Neural crest cell (in vitro differentiated cells): Measurements from ENCODE around the gene CACNA2D2. TPM values are rescaled to one million over a fixed set of nuclear protein-coding genes. Genes with fewer than 3 reads are reported as not detected.

Experiments used
- DNase-seq: peaks from one replicate; pipeline ENCODE4 v3.0.0; 2021; ENCODE audit warnings: low read depth, mixed read lengths, low spot score
- H3K27ac Mint-ChIP-seq: one replicate; pipeline ENCODE4 v1.8.0; 2021; ENCODE audit warnings: mild to moderate bottlenecking, mixed read lengths; ENCODE audit not compliant: unreplicated experiment
- H3K27me3 Mint-ChIP-seq: 2 replicates; pipeline ENCODE4 v1.8.0; 2021; ENCODE audit warnings: low read depth, mild to moderate bottlenecking, mixed read lengths
- H3K36me3 Mint-ChIP-seq: 2 replicates; pipeline ENCODE4 v1.8.0; 2021; ENCODE audit warnings: low read depth, mild to moderate bottlenecking, mixed read lengths
- H3K4me1 Mint-ChIP-seq: 2 replicates; pipeline ENCODE4 v1.8.0; 2021; ENCODE audit warnings: mixed read lengths
- H3K4me3 Mint-ChIP-seq: one replicate; pipeline ENCODE4 v1.8.0; 2021; ENCODE audit warnings: mild to moderate bottlenecking, mixed read lengths
- H3K9me3 Mint-ChIP-seq: 2 replicates; pipeline ENCODE4 v1.8.0; 2021; ENCODE audit warnings: mixed read lengths
- total RNA-seq: library from RNA; stranded (reverse); gene quantifications from 2 replicates; pipeline ENCODE4 v1.2.1, GENCODE V29; 2021
- TF ChIP-seq, protein P1 (sequence below): fragments of 200-600 bp; sonication (generic); conservative IDR thresholded peaks from 2 replicates; pipeline ENCODE4 v1.5.0; 2021; ENCODE audit warnings: antibody characterized with exemption, mild to moderate bottlenecking

The CACNA2D2 gene
- total RNA-seq, 1 donor from 2014 or later, result 8.7 TPM

- H3K9me3 Mint-ChIP-seq, result no peaks in the 10 kb centered on the region
- H3K27me3 Mint-ChIP-seq, result peaks cover 43% of the 10 kb centered on the region
- H3K4me3 Mint-ChIP-seq, result peak overlapping the region; percentile 69
- no peak overlapping the region for H3K27ac Mint-ChIP-seq
- TF ChIP-seq, protein P1, sequence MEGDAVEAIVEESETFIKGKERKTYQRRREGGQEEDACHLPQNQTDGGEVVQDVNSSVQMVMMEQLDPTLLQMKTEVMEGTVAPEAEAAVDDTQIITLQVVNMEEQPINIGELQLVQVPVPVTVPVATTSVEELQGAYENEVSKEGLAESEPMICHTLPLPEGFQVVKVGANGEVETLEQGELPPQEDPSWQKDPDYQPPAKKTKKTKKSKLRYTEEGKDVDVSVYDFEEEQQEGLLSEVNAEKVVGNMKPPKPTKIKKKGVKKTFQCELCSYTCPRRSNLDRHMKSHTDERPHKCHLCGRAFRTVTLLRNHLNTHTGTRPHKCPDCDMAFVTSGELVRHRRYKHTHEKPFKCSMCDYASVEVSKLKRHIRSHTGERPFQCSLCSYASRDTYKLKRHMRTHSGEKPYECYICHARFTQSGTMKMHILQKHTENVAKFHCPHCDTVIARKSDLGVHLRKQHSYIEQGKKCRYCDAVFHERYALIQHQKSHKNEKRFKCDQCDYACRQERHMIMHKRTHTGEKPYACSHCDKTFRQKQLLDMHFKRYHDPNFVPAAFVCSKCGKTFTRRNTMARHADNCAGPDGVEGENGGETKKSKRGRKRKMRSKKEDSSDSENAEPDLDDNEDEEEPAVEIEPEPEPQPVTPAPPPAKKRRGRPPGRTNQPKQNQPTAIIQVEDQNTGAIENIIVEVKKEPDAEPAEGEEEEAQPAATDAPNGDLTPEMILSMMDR, result no peak
- H3K36me3 Mint-ChIP-seq, result no peaks in the 10 kb centered on the region
- peaks cover 7% of the 10 kb centered on the region for H3K4me1 Mint-ChIP-seq
- no peak for DNase-seq
These were observed 1.2 kb downstream of the CACNA2D2 start for GRCh38 chr3:50502225-50502583.

DNA sequence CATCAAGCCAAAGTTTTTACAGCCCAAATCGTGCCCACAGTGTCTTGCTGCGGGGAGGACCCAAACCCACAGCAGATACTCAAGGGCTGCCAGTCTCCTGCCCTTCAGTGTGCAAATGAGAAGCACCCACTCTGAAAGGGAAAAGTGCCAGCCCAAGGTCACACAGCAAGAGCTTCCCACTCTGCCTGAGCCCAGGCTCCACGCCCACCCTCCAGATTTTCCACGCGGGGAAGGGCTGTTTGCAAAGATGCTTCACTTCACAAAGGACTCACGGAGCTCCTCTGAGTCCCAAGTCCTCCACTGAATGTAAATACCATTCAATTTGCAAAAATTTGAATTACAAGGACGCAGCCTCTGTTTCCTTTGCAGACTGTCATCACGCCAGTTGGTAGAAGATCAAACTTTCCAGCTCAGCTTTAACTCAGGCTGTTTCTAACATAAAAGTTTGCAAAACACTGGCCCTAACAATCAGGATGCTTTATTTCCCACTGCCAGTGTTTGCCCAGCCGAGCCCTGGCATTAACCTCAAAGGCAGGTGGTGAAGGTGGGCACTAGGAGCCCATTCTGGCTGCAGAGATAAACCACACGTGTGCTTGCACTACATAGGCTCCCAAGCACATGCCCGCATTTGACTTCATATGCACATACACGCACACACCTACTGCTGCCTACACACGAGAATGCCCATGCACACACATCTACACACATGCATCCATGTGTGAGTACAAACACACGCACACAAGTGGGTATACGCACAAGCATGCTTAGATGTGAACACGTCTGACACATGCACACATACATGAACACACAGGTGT, 7.6 kb downstream of the CACNA2D2 start:
- no peaks in the 10 kb centered on the region for H3K36me3 Mint-ChIP-seq
- no peak overlapping the region for H3K27ac Mint-ChIP-seq
- DNase-seq, result no peak
- H3K9me3 Mint-ChIP-seq, result no peaks in the 10 kb centered on the region
- H3K4me3 Mint-ChIP-seq, result no peak overlapping the region
- TF ChIP-seq, protein P1, result no peak
- peaks cover 17% of the 10 kb centered on the region for H3K27me3 Mint-ChIP-seq
- H3K4me1 Mint-ChIP-seq, result peaks cover 8% of the 10 kb centered on the region

- peaks cover 8% of the 10 kb centered on the region for H3K4me1 Mint-ChIP-seq
- H3K9me3 Mint-ChIP-seq, result no peaks in the 10 kb centered on the region
- TF ChIP-seq, protein P1, result no peak
- H3K36me3 Mint-ChIP-seq, result no peaks in the 10 kb centered on the region
- H3K27me3 Mint-ChIP-seq, result peaks cover 5% of the 10 kb centered on the region
- no peak overlapping the region for H3K27ac Mint-ChIP-seq
- H3K4me3 Mint-ChIP-seq, result no peak overlapping the region
- DNase-seq, result no peak
These were observed 9.3 kb downstream of the CACNA2D2 start for GRCh38 chr3:50494126-50494525.

DNA sequence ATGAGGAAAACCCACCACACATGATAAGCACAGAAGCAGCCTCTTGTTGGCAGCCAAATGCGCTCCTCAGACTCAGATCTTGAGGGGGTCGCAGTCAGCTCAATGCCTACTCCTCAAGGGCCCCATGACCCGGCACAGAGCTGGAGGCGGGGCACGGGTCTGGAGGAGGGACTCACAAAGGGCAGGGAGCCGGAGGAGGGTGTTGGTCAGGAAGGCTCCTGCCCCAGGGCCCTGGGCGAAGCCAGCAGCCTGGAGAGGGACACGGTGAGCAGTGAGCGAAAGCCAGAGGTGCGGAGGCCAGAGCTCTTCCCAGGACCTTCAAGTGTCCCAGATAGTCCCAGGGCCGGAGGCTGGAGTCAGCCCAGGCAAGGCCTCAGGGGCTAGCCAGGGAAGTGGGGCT, 9.8 kb downstream of the CACNA2D2 start:
- Mint-ChIP-seq H3K9me3 (no peaks in the 10 kb centered on the region), H3K27ac (no peak overlapping the region), H3K4me3 (no peak overlapping the region), H3K36me3 (no peaks in the 10 kb centered on the region), H3K27me3 (peaks cover under 1% of the 10 kb centered on the region), H3K4me1 (peaks cover 8% of the 10 kb centered on the region)
- DNase-seq, result no peak
- TF ChIP-seq, protein P1, result no peak

GRCh38 chr3:50493086-50493485, 10.3 kb downstream of the CACNA2D2 start:
- no peak for DNase-seq
- H3K27me3 Mint-ChIP-seq, result no peaks in the 10 kb centered on the region
- no peaks in the 10 kb centered on the region for H3K9me3 Mint-ChIP-seq
- H3K36me3 Mint-ChIP-seq, result no peaks in the 10 kb centered on the region
- peaks cover 8% of the 10 kb centered on the region for H3K4me1 Mint-ChIP-seq
- H3K27ac Mint-ChIP-seq, result peak overlapping the region; percentile 57
- TF ChIP-seq, protein P1, result no peak
- H3K4me3 Mint-ChIP-seq, result no peak overlapping the region
